Activated naive CD4-positive, alpha-beta T cell treated with anti-CD3 and anti-CD28 coated beads, Interleukin-2, amount 10 ng/mL, durations not matched to agents 7 days and 5 days (primary cell): ENCODE measurements around the gene APOLD1.
"Not testable (repeated sequence)": the region's sequence is repeated elsewhere in the genome, so short reads cannot be mapped to it uniquely, and the experiment has no call there.

Source experiments
- CTCF ChIA-PET: fragments of 350-600 bp; sonication (Branson Sonifier 250); formaldehyde crosslinking; loops from one replicate; lab custom pipeline; 2021; ENCODE audit warnings: antibody characterized with exemption; lab: Charles Lee
- DNase-seq: peaks from one replicate; pipeline ENCODE4 v3.0.0-alpha.2; 2020
- H3K27ac Mint-ChIP-seq: one replicate; pipeline ENCODE4 v1.8.0; 2021; ENCODE audit warnings: mild to moderate bottlenecking, moderate library complexity, mixed read lengths
- H3K27me3 Mint-ChIP-seq: one replicate; pipeline ENCODE4 v1.8.0; 2021; ENCODE audit warnings: mild to moderate bottlenecking, mixed read lengths
- H3K36me3 Mint-ChIP-seq: one replicate; pipeline ENCODE4 v1.8.0; 2021; ENCODE audit warnings: mixed read lengths
- H3K4me1 Mint-ChIP-seq: one replicate; pipeline ENCODE4 v1.8.0; 2021; ENCODE audit warnings: mixed read lengths
- H3K4me3 Mint-ChIP-seq: one replicate; pipeline ENCODE4 v1.8.0; 2021; ENCODE audit warnings: mild to moderate bottlenecking, moderate library complexity, mixed read lengths
- H3K9me3 Mint-ChIP-seq: one replicate; pipeline ENCODE4 v1.8.0; 2021; ENCODE audit warnings: mixed read lengths

The APOLD1 gene

DNA sequence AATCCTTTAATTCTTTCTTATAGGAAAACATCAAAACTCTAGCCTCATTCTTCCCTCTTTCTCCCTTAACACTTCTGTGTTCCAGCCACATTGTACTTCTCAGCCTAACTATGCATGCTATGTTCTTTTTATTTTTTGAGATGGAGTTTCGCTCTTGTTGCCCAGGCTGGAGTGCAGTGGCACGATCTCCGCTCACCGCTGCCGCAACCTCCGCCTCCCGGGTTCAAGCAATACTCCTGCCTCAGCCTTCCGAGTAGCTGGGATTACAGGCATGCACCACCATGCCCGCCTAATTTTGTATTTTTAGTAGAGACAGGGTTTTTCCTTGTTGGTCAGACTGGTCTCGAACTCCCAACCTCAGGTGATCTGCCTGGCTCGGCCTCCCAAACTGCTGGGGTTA is 34.9 kb downstream of the APOLD1 start:
- Mint-ChIP-seq H3K4me1 (peaks cover 33% of the 10 kb centered on the region), H3K36me3 (peaks cover 66% of the 10 kb centered on the region)
- H3K27ac Mint-ChIP-seq, H3K27me3 Mint-ChIP-seq, H3K9me3 Mint-ChIP-seq, DNase-seq, CTCF ChIA-PET, H3K4me3 Mint-ChIP-seq: not testable (repeated sequence)

DNA sequence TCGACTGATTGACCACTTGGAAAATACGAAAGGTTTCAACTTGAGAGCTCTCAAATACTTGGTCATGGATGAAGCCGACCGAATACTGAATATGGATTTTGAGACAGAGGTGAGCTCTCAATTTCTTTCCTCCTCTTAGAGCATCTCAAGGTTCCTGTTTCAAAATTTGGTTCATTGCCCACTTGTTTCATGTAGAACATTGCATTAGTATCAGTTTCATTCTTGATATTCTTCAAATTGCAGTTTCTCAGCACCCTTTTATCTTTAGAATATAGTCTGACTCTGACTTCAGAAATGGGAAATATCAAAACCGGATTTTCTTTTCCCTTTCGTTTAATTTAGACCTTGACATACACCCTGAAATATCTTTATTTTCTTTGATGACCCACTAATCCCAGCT is 36.5 kb downstream of the APOLD1 start:
- H3K4me3 Mint-ChIP-seq = no peak overlapping the region
- CTCF ChIA-PET = interaction anchor here (1.1 to 1.4 kb wide), 3 partner anchors 9 to 33 kb away, joined by 3 to 5 read pairs (median 3); partner anchors contain the start of gene DDX47
- H3K4me1 Mint-ChIP-seq = peaks cover 18% of the 10 kb centered on the region
- no peak overlapping the region for H3K27ac Mint-ChIP-seq
- H3K36me3 Mint-ChIP-seq = peaks cover 62% of the 10 kb centered on the region
- H3K27me3 Mint-ChIP-seq = no peaks in the 10 kb centered on the region
- H3K9me3 Mint-ChIP-seq = no peaks in the 10 kb centered on the region
- DNase-seq = no peak

DNA sequence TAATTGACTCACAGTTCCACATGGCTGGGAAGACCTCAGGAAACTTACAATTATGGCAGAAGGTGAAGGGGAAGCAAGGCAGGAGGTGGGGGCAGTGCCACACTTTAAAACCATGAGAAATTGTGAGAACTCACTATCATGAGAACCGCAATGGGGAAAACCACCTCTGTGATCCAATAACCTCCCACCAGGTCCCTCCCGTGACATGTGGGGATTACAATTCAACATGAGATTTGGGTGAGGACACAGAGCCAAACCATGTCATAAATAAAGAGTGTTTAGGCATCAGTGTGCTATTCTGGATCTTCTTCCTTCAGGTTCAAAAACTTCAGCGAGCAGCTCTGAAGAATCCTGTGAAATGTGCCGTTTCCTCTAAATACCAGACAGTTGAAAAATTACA is 37.4 kb downstream of the APOLD1 start:
- H3K9me3 Mint-ChIP-seq = no peaks in the 10 kb centered on the region
- H3K27me3 Mint-ChIP-seq = no peaks in the 10 kb centered on the region
- peaks cover 14% of the 10 kb centered on the region for H3K4me1 Mint-ChIP-seq
- H3K4me3 Mint-ChIP-seq = no peak overlapping the region
- CTCF ChIA-PET = interaction anchor here (1.1 to 1.4 kb wide), 2 partner anchors 9 to 14 kb away, joined by 3 to 5 read pairs; partner anchors contain the start of gene DDX47
- no peak for DNase-seq
- no peak overlapping the region for H3K27ac Mint-ChIP-seq
- H3K36me3 Mint-ChIP-seq = peaks cover 69% of the 10 kb centered on the region

DNA sequence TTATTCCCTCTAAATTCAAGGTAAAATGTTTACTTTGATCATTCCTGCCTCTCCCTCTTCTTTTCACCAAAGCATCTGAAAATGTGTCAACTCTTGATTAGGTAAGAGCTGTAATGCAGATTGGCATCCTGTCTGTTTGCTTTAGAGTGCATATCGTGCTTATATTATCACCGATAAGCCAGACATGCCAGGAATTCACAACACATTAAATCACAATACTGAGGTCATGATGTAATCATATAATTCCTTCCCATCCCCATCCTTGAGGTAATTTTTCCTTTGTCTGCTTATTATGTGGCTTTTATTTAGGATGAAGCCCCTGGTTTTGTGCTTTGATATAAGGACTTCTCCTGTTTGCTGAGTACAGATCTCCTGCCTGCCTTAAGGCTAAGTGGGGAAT is 37.8 kb downstream of the APOLD1 start:
- Mint-ChIP-seq H3K27ac (no peak overlapping the region), H3K27me3 (no peaks in the 10 kb centered on the region), H3K4me1 (peaks cover 13% of the 10 kb centered on the region), H3K36me3 (peaks cover 70% of the 10 kb centered on the region), H3K9me3 (no peaks in the 10 kb centered on the region), H3K4me3 (no peak overlapping the region)
- CTCF ChIA-PET = no interaction called here
- no peak for DNase-seq

DNA sequence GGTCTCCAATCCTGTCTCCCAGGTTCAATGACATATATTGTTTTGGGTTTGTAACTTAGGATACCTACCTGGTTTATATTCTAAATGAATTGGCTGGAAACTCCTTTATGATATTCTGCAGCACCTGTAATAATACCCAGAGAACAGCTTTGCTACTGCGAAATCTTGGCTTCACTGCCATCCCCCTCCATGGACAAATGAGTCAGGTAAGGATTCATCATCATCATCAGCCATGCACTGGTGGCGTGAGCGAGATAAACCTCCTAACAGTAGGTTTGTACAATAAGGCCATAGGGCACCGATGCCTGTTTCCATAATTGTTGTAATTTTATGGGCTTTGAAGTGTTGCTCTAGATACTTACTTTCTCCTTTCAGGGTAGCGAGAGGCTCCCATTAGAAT is 38.4 kb downstream of the APOLD1 start:
- H3K4me3 Mint-ChIP-seq = no peak overlapping the region
- CTCF ChIA-PET = no interaction called here
- H3K9me3 Mint-ChIP-seq = no peaks in the 10 kb centered on the region
- no peaks in the 10 kb centered on the region for H3K27me3 Mint-ChIP-seq
- peaks cover 9% of the 10 kb centered on the region for H3K4me1 Mint-ChIP-seq
- H3K36me3 Mint-ChIP-seq = peaks cover 69% of the 10 kb centered on the region
- DNase-seq = no peak
- H3K27ac Mint-ChIP-seq = no peak overlapping the region

DNA sequence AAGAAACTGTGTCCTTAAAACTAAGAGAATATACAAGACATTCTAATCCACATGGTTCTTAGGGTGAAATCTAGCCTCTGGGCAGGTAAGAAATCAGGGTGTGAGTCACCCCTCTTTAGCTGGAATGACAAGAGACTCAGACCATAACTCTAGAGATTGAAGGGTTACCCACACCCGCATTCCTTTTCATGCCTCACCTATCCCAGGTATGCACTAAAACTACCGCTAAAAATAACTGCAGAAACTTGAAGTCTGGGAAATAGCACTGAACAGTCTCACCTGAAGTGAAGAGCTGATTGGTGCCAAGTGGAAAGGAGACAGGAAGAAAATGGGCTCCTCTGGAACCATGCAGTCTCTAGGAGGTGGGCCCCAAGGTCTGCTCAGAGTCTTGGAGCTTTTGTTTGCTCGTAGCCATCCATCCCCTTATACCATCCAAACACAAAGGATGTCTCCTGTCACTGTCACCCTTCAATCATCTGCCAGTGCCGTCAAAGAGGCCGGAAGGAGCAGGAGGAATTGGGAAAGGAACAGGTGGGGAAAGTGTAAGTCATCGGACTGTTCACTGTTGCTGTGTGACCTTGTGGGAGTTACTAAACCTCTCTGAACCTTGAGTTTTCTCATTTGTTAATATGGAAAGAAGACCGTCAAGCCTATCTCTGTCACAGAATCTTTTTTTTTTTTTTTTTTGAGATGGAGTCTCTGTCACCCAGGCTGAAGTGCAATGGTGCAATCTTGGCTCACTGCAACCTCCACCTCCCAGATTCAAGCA is 50.1 kb downstream of the APOLD1 start:
- CTCF ChIA-PET = interaction anchor here (0.7 to 4.5 kb wide), 6 partner anchors 22 to 376 kb away, joined by 3 to 22 read pairs (median 4); partner anchors contain the start of gene DDX47
- H3K27ac Mint-ChIP-seq = no peak overlapping the region
- H3K4me3 Mint-ChIP-seq = no peak overlapping the region
- no peaks in the 10 kb centered on the region for H3K27me3 Mint-ChIP-seq
- peaks cover 27% of the 10 kb centered on the region for H3K36me3 Mint-ChIP-seq
- no peaks in the 10 kb centered on the region for H3K9me3 Mint-ChIP-seq
- peaks cover 33% of the 10 kb centered on the region for H3K4me1 Mint-ChIP-seq
- no peak for DNase-seq

DNA sequence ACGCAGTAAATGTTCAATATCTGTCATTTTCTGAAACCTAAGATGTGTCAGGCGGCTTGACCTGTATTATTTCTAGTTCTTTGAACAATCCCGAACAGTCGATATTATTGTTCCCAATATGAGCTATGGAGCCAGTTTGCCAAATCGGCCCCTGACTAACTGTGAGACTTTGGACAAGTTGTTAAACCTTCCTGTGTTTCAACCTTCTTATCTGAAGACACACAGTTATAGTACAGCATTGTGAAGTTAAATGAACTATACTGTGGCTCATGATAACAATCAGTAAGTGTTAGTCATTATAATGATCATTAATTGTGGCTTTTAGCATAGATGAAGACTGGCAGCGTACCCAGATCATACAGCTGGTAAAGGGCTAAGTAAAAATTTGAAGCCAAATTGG is 51.1 kb downstream of the APOLD1 start:
- Mint-ChIP-seq H3K4me3 (no peak overlapping the region), H3K4me1 (peaks cover 33% of the 10 kb centered on the region), H3K9me3 (no peaks in the 10 kb centered on the region), H3K27ac (no peak overlapping the region), H3K36me3 (peaks cover 23% of the 10 kb centered on the region), H3K27me3 (no peaks in the 10 kb centered on the region)
- CTCF ChIA-PET = interaction anchor here (0.6 to 4.5 kb wide), 19 partner anchors 9 to 395 kb away, joined by 3 to 29 read pairs (median 5); partner anchors contain the start of genes DDX47 and GPRC5A
- DNase-seq = no peak

DNA sequence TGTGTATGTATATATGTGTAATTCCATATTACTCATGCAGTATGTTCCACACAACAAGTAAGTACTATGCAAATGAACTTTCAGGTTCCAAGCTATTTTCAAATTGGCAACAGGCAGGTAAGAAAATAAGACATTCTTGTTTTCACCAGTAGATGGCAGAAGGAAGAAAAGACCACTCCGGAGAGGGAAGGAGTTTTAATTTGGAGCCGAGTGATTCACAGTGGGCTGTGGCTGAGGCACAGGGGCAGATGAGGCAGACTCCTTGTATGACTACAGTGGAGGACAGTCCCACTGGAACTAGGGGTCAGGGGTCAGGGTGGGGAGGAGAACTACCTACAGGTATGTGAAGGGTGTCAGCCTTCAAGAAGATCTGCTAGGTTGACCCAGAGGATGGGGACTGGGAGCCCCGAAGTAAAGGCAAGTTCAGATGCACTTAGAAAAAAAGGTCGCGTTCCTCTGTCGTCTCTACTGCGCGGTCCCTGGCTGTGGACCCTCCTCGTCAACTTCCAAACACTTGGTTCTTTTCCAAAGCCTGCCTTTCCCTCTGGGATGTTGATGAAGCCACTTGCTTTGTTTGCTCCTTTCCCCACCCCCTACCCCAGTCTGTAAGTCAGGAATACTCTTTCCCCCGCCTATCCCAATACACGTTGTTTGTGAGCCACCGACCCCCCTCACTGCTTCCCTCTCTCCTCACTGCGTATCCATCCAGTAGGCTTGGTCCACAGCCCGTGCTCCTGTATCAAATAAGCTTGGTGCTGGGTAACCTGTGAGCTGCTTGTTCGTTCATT is 51.8 kb downstream of the APOLD1 start:
- peak; percentile 54 for DNase-seq
- no peak overlapping the region for H3K4me3 Mint-ChIP-seq
- CTCF ChIA-PET = interaction anchor here (0.6 to 4.5 kb wide), 23 partner anchors 9 to 394 kb away, joined by 3 to 29 read pairs (median 4); partner anchors contain the start of genes DDX47 and GPRC5A
- H3K9me3 Mint-ChIP-seq = no peaks in the 10 kb centered on the region
- peaks cover 33% of the 10 kb centered on the region for H3K4me1 Mint-ChIP-seq
- peak overlapping the region; percentile 69 for H3K27ac Mint-ChIP-seq
- no peaks in the 10 kb centered on the region for H3K27me3 Mint-ChIP-seq
- peaks cover 18% of the 10 kb centered on the region for H3K36me3 Mint-ChIP-seq

DNA sequence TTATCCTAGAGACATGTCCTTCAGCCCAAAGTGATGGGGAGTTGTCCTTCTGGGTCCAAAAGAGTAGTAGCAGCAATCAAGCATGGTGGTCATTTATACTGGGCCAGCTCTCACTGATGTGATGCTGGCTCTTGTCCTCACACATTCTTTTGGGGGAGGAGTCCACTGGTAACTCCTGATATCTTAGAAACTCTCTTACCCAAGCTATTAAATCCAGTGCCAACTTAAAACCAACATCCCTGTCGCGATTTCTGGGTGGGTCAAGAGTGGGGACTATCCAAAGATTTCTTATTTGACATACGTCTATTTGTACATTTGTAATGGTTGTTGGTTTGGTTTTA is 52.3 kb downstream of the APOLD1 start:
- no peak for DNase-seq
- Mint-ChIP-seq H3K4me3 (no peak overlapping the region), H3K9me3 (no peaks in the 10 kb centered on the region), H3K36me3 (peaks cover 12% of the 10 kb centered on the region), H3K27ac (peak overlapping the region; percentile 90), H3K27me3 (no peaks in the 10 kb centered on the region), H3K4me1 (peaks cover 34% of the 10 kb centered on the region)
- CTCF ChIA-PET = interaction anchor here (0.7 to 4.5 kb wide), 15 partner anchors 8 to 148 kb away, joined by 3 to 29 read pairs (median 5); partner anchors contain the start of genes DDX47 and GPRC5A

DNA sequence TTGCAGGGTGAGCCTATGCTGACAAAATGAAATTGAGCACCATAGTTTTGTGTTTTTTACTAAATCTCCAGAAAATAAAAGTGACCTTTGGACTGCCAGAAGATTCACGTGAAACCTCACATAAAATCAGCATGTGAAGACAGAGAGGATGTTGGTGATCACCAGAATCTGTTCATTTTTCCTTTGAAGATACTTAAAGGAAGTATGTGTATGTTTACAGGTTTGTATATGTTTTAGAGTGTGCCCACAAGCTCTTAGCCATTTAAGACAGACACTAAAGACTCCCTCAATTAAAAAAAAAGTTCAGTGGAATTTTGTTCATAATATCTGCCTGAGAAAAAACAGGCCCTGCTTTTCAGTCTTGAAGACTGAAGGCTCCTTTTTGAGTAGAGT is 53.5 kb downstream of the APOLD1 start:
- CTCF ChIA-PET = interaction anchor here (0.7 to 4.5 kb wide), 6 partner anchors 9 to 78 kb away, joined by 3 to 29 read pairs (median 6); partner anchors contain the start of genes DDX47 and GPRC5A
- Mint-ChIP-seq H3K27ac (peak overlapping the region; percentile 90), H3K4me3 (peak overlapping the region; percentile 2), H3K36me3 (peaks cover 6% of the 10 kb centered on the region), H3K27me3 (no peaks in the 10 kb centered on the region), H3K4me1 (peaks cover 38% of the 10 kb centered on the region), H3K9me3 (no peaks in the 10 kb centered on the region)
- no peak for DNase-seq

DNA sequence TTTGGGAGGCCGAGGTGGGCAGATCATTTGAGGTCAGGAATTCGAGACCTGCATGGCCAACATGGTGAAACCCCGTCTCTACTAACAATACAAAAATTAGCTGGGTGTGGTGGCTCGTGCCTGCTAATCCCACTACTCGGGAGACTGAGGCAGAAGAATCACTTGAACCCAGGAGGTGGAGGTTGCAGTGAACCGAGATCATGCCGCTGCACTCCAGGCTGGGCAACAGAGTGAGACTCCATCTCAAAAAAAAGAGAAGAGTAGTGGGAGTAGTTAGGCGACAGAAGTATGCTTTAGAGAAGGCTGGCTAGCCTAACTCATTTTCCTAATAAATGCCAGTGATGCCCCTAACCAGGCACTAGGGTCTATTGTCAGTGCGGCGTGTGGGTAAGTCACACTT is 54.0 kb downstream of the APOLD1 start:
- peak overlapping the region; percentile 90 for H3K27ac Mint-ChIP-seq
- CTCF ChIA-PET = interaction anchor here (0.7 to 4.5 kb wide), 4 partner anchors 26 to 77 kb away, joined by 3 to 29 read pairs (median 12); partner anchors contain the start of genes DDX47 and GPRC5A
- H3K9me3 Mint-ChIP-seq, H3K27me3 Mint-ChIP-seq, H3K36me3 Mint-ChIP-seq, DNase-seq: not testable (repeated sequence)
- H3K4me3 Mint-ChIP-seq = peak overlapping the region; percentile 2
- peaks cover 38% of the 10 kb centered on the region for H3K4me1 Mint-ChIP-seq

DNA sequence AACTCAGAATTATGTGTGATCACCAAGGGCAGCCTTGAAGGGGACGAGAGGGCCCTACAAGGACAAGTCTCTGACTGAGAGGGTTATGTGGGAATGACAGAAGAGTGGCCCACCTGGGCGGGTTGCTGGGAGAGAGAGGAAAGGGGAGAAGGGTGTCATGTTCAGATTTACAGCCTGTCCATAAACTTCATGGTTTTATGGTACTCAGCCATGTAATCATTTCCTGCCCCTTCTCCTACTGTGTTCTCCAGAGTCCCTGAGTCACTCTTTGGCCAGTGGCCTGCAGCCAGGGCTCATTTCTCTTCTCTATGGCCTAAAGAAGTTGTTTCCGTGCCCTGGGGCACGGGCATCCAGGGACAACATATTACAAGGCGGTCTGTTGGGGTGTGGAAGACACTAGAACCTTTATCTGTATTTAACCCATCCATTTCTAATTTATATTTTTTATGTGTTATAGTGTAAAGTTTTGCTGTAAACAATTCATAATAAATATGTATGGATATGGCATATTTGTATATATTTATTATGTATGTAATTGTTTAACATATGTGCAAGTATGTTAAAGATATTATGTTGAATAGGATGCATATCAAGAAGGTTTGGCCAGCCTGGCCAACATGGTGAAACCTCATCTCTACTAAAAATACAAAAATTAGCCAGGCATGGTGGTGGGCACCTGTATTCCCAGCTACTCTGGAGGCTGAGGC is 54.6 kb downstream of the APOLD1 start:
- peaks cover 6% of the 10 kb centered on the region for H3K36me3 Mint-ChIP-seq
- no peak for DNase-seq

DNA sequence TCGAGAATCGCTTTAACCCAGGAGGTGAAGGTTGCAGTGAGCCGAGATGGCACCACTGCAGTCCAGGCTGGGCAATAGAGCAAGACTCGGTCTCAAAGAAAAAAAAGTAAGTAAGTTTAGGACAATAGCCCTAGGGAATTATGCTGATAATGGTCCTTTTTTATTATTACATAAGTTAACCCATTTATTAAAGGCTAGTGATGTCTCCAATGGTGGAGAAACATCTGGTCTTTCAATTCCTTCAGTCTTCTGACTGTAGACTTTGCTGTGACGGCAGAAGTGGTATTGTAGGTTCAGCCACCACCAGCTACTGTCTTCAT is 55.1 kb downstream of the APOLD1 start:
- DNase-seq = no peak
- peaks cover 41% of the 10 kb centered on the region for H3K4me1 Mint-ChIP-seq
- no peaks in the 10 kb centered on the region for H3K27me3 Mint-ChIP-seq
- CTCF ChIA-PET = no interaction called here
- no peak overlapping the region for H3K4me3 Mint-ChIP-seq
- no peak overlapping the region for H3K27ac Mint-ChIP-seq
- H3K9me3 Mint-ChIP-seq = no peaks in the 10 kb centered on the region
- peaks cover 6% of the 10 kb centered on the region for H3K36me3 Mint-ChIP-seq

More for the DNA sequence above, 54.6 kb downstream of the APOLD1 start:
- Mint-ChIP-seq H3K4me3 (no peak overlapping the region), H3K27ac (peak overlapping the region; percentile 7), H3K4me1 (peaks cover 38% of the 10 kb centered on the region), H3K27me3 (no peaks in the 10 kb centered on the region), H3K9me3 (no peaks in the 10 kb centered on the region)
- CTCF ChIA-PET = interaction anchor here (0.7 kb wide), 1 partner anchor 77 kb away, joined by 3 read pairs; no protein-coding TSS in a partner anchor
